HepG2 (cell line): ENCODE data around the gene RFTN1. TPM values are rescaled to one million over a fixed set of nuclear protein-coding genes. Genes with fewer than 3 reads are reported as not detected.

ENCODE experiments used
- ATAC-seq: fragments of 200-7000 bp; cut with Tn5 transposase; 3 replicates; pipeline ENCODE4 v1.9.1; 2020; ENCODE audit warnings: mild to moderate bottlenecking, moderate library complexity
- BruUV-seq: library from RNA; stranded (reverse); fragments of 400-500 nt; replicated peaks from 2 replicates; lab custom pipeline; 2021; lab: Mats Ljungman, UMichigan
- CTCF ChIA-PET: fragments of 300-600 bp; formaldehyde crosslinking; extraction: SDS; loops from one replicate; lab custom pipeline; 2021; ENCODE audit warnings: low total read pairs, inconsistent platforms, low intra/inter-chr PET ratio; lab: Yijun Ruan, JAX
- POLR2A ChIA-PET: fragments of 350-600 bp; sonication (Branson Sonifier 250); formaldehyde crosslinking; loops from one replicate; lab custom pipeline; 2020; ENCODE audit warnings: antibody characterized with exemption, inconsistent platforms; lab: Yijun Ruan, JAX
- DNase-seq: peaks from one replicate; pipeline ENCODE4 v3.0.0-alpha.2; 2015; ENCODE audit warnings: low spot score
- FAIRE-seq: peaks from 3 replicates; lab custom pipeline; 2011; peaks lifted over from hg19 to GRCh38; lab: Jason Lieb, UNC
- H2AFZ ChIP-seq: one replicate; pipeline ENCODE4 v1.6.1; 2011; ENCODE audit warnings: low read length, inconsistent platforms
- H3K27ac ChIP-seq: fragments of 300-600 bp; 3 replicates; pipeline ENCODE4 v1.8.0; 2011; ENCODE audit warnings: mixed run types, mild to moderate bottlenecking, mixed read lengths, low read length, inconsistent platforms; ENCODE audit not compliant: insufficient read depth; ENCODE audit errors: extremely low read length
- H3K27me3 ChIP-seq, 2 experiments: fragments of 200-600 bp in 1 of 2; 2 replicates in 1 of 2; 3 replicates in 1 of 2; pipeline versions ENCODE4 v1.6.0 to v1.8.0; 2011; ENCODE audit warnings: low read length in 2 of 2, mild to moderate bottlenecking in 2 of 2, moderate library complexity in 2 of 2, inconsistent platforms in 1 of 2; ENCODE audit not compliant: insufficient read depth in 2 of 2, control insufficient read depth in 1 of 2
- H3K36me3 ChIP-seq, 2 experiments: fragments of 200-600 bp in 1 of 2; replicated peaks in 1 of 2; 2 replicates in 1 of 2; 3 replicates in 1 of 2; pipeline versions ENCODE4 v1.5.1 to v1.8.0; 2011; ENCODE audit warnings: low read length in 2 of 2, inconsistent platforms in 1 of 2; ENCODE audit not compliant: insufficient read depth in 2 of 2, control insufficient read depth in 1 of 2
- H3K4me1 ChIP-seq: 2 replicates; pipeline ENCODE4 v1.5.1; 2012; ENCODE audit warnings: low read length, inconsistent platforms; ENCODE audit not compliant: insufficient read depth
- H3K4me2 ChIP-seq: 2 replicates; pipeline ENCODE4 v1.6.0; 2011; ENCODE audit warnings: low read depth, low read length, inconsistent platforms
- H3K4me3 ChIP-seq, 3 experiments: fragments of 200-600 bp in 1 of 3; sonication (generic), shearing (Covaris generic) in 1 of 3; replicated peaks in 1 of 3; 2 replicates each; pipeline ENCODE4 v1.5.1; 2011 to 2016; ENCODE audit warnings: low read length in 3 of 3, inconsistent platforms in 2 of 3, low read depth in 2 of 3, mild to moderate bottlenecking in 2 of 3, control low read depth in 1 of 3, mixed read lengths in 1 of 3; ENCODE audit not compliant: insufficient read depth in 1 of 3
- H3K79me2 ChIP-seq: one replicate; pipeline ENCODE4 v1.6.1; 2011; ENCODE audit warnings: low read length, inconsistent platforms; ENCODE audit not compliant: insufficient read depth
- H3K9ac ChIP-seq: 2 replicates; pipeline ENCODE4 v1.6.0; 2011; ENCODE audit warnings: mild to moderate bottlenecking, low read depth, low read length, inconsistent platforms; ENCODE audit not compliant: insufficient read depth
- H3K9me3 ChIP-seq: 2 replicates; pipeline ENCODE4 v1.5.1; 2012; ENCODE audit warnings: mild to moderate bottlenecking, low read length
- H4K20me1 ChIP-seq: 2 replicates; pipeline ENCODE4 v1.6.0; 2011; ENCODE audit warnings: inconsistent platforms, mild to moderate bottlenecking, low read length, moderate library complexity; ENCODE audit not compliant: insufficient read depth
- AGO1 ChIP-seq: fragments of 200-400 bp; formaldehyde crosslinking; IDR thresholded peaks from 2 replicates; pipeline ENCODE4 v1.6.1; 2017; ENCODE audit warnings: mild to moderate bottlenecking, low read depth, low read length, moderate library complexity; ENCODE audit not compliant: poor library complexity, severe bottlenecking
- ATAD3A ChIP-seq: sonication (generic); formaldehyde crosslinking; IDR thresholded peaks from 2 replicates; pipeline ENCODE4 v1.4.0; 2020; ENCODE audit warnings: missing genetic modification reagents
- MAX ChIP-seq: IDR thresholded peaks from 2 replicates; pipeline ENCODE4 v1.6.1; 2012; ENCODE audit warnings: inconsistent platforms
- MXD3 ChIP-seq: IDR thresholded peaks from 2 replicates; pipeline ENCODE4 v1.6.1; 2016; ENCODE audit warnings: mild to moderate bottlenecking, missing biosample characterization, missing genetic modification reagents
- SMAD3 ChIP-seq: sonication (generic); formaldehyde crosslinking; IDR thresholded peaks from 2 replicates; pipeline ENCODE4 v1.4.0; 2020; ENCODE audit warnings: missing genetic modification reagents
- ZNF17 ChIP-seq: sonication (generic); formaldehyde crosslinking; IDR thresholded peaks from 2 replicates; pipeline ENCODE4 v1.5.0; 2020; ENCODE audit warnings: mild to moderate bottlenecking, missing genetic modification reagents
- ZNF30 ChIP-seq: sonication (generic); formaldehyde crosslinking; IDR thresholded peaks from 2 replicates; pipeline ENCODE4 v1.5.0; 2020; ENCODE audit warnings: mild to moderate bottlenecking, missing genetic modification reagents
- ZNF362 ChIP-seq: sonication (generic); formaldehyde crosslinking; IDR thresholded peaks from 2 replicates; pipeline ENCODE4 v1.4.0; 2020; ENCODE audit warnings: missing genetic modification reagents, mild to moderate bottlenecking, borderline replicate concordance
- ZNF383 ChIP-seq: sonication (generic); formaldehyde crosslinking; IDR thresholded peaks from 2 replicates; pipeline ENCODE4 v1.4.0; 2020; ENCODE audit warnings: missing genetic modification reagents, mild to moderate bottlenecking, borderline replicate concordance
- ZNF513 ChIP-seq: sonication (generic); formaldehyde crosslinking; conservative IDR thresholded peaks from 2 replicates; pipeline ENCODE4 v1.5.0; 2020; ENCODE audit warnings: missing genetic modification reagents
- ZNF652 ChIP-seq: IDR thresholded peaks from 2 replicates; pipeline ENCODE4 v1.6.1; 2016; ENCODE audit warnings: low read depth, borderline replicate concordance
- ZNF720 ChIP-seq: sonication (generic); formaldehyde crosslinking; IDR thresholded peaks from 2 replicates; pipeline ENCODE4 v1.4.0; 2020; ENCODE audit warnings: missing genetic modification reagents
- WGBS: methylation state at CpG from one replicate; pipeline ENCODE4 v1.1.6; 2017; ENCODE audit warnings: low lambda C conversion rate; 5-methylcytosine and 5-hydroxymethylcytosine counted together
- in situ Hi-C: cut with HindIII; loops from 2 replicates; pipeline ENCODE4 v1.10.0; 2017; ENCODE audit warnings: low pct_unique_long_range_greater_than_20kb; ENCODE audit not compliant: extremely low pct_ligation_motif_present
- intact Hi-C: fragments of 100-400 bp; cut with micrococcal nuclease; formaldehyde crosslinking; loops from one replicate; pipeline ENCODE4 v1.10.0; 2022; ENCODE audit not compliant: unreplicated experiment
- polyA plus RNA-seq, 8 experiments: library from polyadenylated mRNA; depleted of rRNA in 3 of 8; stranded (reverse) in 7 of 8; unstranded in 1 of 8; fragments of >200 nt; fragmentation: Illumina TruSeq in 4 of 8; extraction: Trizol in 4 of 8; gene quantifications; 2 replicates each; pipeline versions ENCODE4 v1.2.1 to v1.2.3, GENCODE V29; 2011 to 2016; ENCODE audit warnings: low read depth in 4 of 8, missing spikeins in 1 of 8, mixed read lengths in 1 of 8; ENCODE audit not compliant: insufficient read depth in 1 of 8
- total RNA-seq, 5 experiments: library from RNA; depleted of rRNA; stranded (reverse); fragments of >200 nt; fragmentation: Illumina TruSeq; extraction: Trizol; gene quantifications; 2 replicates each; pipeline ENCODE4 v1.2.3, GENCODE V29; 2016; ENCODE audit warnings: low read depth in 1 of 5

Gene RFTN1
- total and polyA plus RNA-seq, 2 of the 13 experiments (the other 11 are each of a cell fraction or from before 2014, with no cell fraction given) = not detected

- POLR2A ChIA-PET = no interaction called here
- no TSS peak for BruUV-seq
- in situ Hi-C loops (no loop called here), intact Hi-C loops (no loop called here)
- Histone ChIP-seq H3K36me3 (no peaks in the 10 kb centered on the region), H4K20me1 (no peaks in the 10 kb centered on the region), H3K79me2 (no peaks in the 10 kb centered on the region), H3K4me3 (no peak overlapping the region), H3K4me1 (no peaks in the 10 kb centered on the region), H3K4me2 (no peak overlapping the region), H2AFZ (no peak overlapping the region), H3K27ac (no peak overlapping the region), H3K9ac (no peak overlapping the region), H3K9me3 (no peaks in the 10 kb centered on the region), H3K27me3 (peaks cover 1 to 13% of the 10 kb centered on the region in 2 experiments; a peak in 2 of 5 replicates)
- TF ChIP-seq MXD3 = no peak
- no peak for TF ChIP-seq ZNF17 (CRISPR knock-in tag)
- TF ChIP-seq ZNF513 (CRISPR knock-in tag) = no peak
- TF ChIP-seq ZNF652 (CRISPR knock-in tag) = no peak
- TF ChIP-seq ZNF30 = no peak
- no peak for TF ChIP-seq ZNF720 (CRISPR knock-in tag)
- no peak for TF ChIP-seq SMAD3 (CRISPR knock-in tag)
- TF ChIP-seq AGO1 = no peak
- no peak for TF ChIP-seq ZNF362 (CRISPR knock-in tag)
- no peak for TF ChIP-seq ZNF383
- no peak for TF ChIP-seq MAX
- TF ChIP-seq ATAD3A (CRISPR knock-in tag) = no peak
- DNase-seq (no peak), ATAC-seq (no peak), FAIRE-seq (no peak)
- WGBS = 33% methylated on average over 3 of the region's 3 CpGs
- CTCF ChIA-PET = no interaction called here
Observed at GRCh38 chr3:16464511-16465148, 48.9 kb downstream of the RFTN1 start.
